ENCODE results near the gene RBMS3.

- no peak for TF ChIP-seq CTCF (IDR thresholded peaks at IDR 0.05)
- TF ChIP-seq POLR2AphosphoS5 (IDR thresholded peaks at IDR 0.05) = no peak
- no peak for TF ChIP-seq POLR2A (IDR thresholded peaks at IDR 0.05)
Observed at GRCh38 chr3:29700256-29700655, 419.4 kb downstream of the RBMS3 start.
